ENCODE measurements around the gene RYR3. TPM values are rescaled to one million over a fixed set of nuclear protein-coding genes. Genes with fewer than 3 reads are reported as not detected.

RYR3 gene
- total and polyA plus RNA-seq, 2 of the 13 experiments (the other 11 are each of a cell fraction or from before 2014, with no cell fraction given), result not detected

- Histone ChIP-seq H3K9ac (ENCODE audit: insufficient read depth, low read depth, low read length) (no peak overlapping the region), H4K20me1 (ENCODE audit: insufficient read depth, low read length) (no peaks in the 10 kb centered on the region), H2AFZ (ENCODE audit: low read length) (no peak overlapping the region), H3K4me3 (replicated peaks in 1 of 3; ENCODE audit: insufficient read depth in 1 of 3, low read depth in 2 of 3, low read length in 3 of 3) (no peak overlapping the region), H3K4me1 (ENCODE audit: insufficient read depth, low read length) (no peaks in the 10 kb centered on the region), H3K36me3 (replicated peaks in 1 of 2; ENCODE audit: control insufficient read depth in 1 of 2, insufficient read depth in 2 of 2, low read length in 2 of 2) (no peaks in the 10 kb centered on the region), H3K4me2 (ENCODE audit: low read depth, low read length) (no peak overlapping the region), H3K27me3 (ENCODE audit: control insufficient read depth in 1 of 2, insufficient read depth in 2 of 2, low read length in 2 of 2) (no peaks in the 10 kb centered on the region), H3K9me3 (ENCODE audit: low read length) (no peaks in the 10 kb centered on the region), H3K27ac (ENCODE audit: extremely low read length, insufficient read depth, low read length) (no peak overlapping the region), H3K79me2 (ENCODE audit: insufficient read depth, low read length) (no peaks in the 10 kb centered on the region)
- DNase-seq (ENCODE audit: low spot score) (no peak), FAIRE-seq (no peak), ATAC-seq (no peak)
- intact Hi-C loops (cut with micrococcal nuclease; ENCODE audit: unreplicated experiment) (no loop called here), in situ Hi-C loops (cut with HindIII; ENCODE audit: extremely low pct_ligation_motif_present, low pct_unique_long_range_greater_than_20kb) (no loop called here)
- CTCF ChIA-PET (ENCODE audit: low intra/inter-chr PET ratio, low total read pairs), result no interaction called here
- TF ChIP-seq ZNF710 (CRISPR knock-in tag; IDR thresholded peaks at IDR 0.05; ENCODE audit: borderline replicate concordance) (no peak), STAT5B (CRISPR knock-in tag; IDR thresholded peaks at IDR 0.05) (no peak), SALL2 (CRISPR knock-in tag; IDR thresholded peaks at IDR 0.05) (no peak), TAF1 (CRISPR knock-in tag; IDR thresholded peaks at IDR 0.05) (no peak), ZNF746 (CRISPR knock-in tag; IDR thresholded peaks at IDR 0.05) (no peak), MAFF (IDR thresholded peaks at IDR 0.05; ENCODE audit: low read depth, low read length) (peak; percentile 43), MAFK (conservative IDR thresholded peaks at IDR 0.05 in 1 of 2, IDR thresholded peaks at IDR 0.05 in 1 of 2; ENCODE audit: low read length in 2 of 2) (peak; percentile 38 to 67; a peak in 3 of 4 replicates), CC2D1A (CRISPR knock-in tag; IDR thresholded peaks at IDR 0.05) (no peak), RXRA (CRISPR knock-in tag; IDR thresholded peaks at IDR 0.05) (no peak), NKX3-1 (CRISPR knock-in tag; IDR thresholded peaks at IDR 0.05) (no peak)
- TF ChIP-seq, protein P1, sequence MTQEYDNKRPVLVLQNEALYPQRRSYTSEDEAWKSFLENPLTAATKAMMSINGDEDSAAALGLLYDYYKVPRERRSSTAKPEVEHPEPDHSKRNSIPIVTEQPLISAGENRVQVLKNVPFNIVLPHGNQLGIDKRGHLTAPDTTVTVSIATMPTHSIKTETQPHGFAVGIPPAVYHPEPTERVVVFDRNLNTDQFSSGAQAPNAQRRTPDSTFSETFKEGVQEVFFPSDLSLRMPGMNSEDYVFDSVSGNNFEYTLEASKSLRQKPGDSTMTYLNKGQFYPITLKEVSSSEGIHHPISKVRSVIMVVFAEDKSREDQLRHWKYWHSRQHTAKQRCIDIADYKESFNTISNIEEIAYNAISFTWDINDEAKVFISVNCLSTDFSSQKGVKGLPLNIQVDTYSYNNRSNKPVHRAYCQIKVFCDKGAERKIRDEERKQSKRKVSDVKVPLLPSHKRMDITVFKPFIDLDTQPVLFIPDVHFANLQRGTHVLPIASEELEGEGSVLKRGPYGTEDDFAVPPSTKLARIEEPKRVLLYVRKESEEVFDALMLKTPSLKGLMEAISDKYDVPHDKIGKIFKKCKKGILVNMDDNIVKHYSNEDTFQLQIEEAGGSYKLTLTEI (CRISPR knock-in tag; conservative IDR thresholded peaks at IDR 0.05), result no peak
- TF ChIP-seq, protein P2, sequence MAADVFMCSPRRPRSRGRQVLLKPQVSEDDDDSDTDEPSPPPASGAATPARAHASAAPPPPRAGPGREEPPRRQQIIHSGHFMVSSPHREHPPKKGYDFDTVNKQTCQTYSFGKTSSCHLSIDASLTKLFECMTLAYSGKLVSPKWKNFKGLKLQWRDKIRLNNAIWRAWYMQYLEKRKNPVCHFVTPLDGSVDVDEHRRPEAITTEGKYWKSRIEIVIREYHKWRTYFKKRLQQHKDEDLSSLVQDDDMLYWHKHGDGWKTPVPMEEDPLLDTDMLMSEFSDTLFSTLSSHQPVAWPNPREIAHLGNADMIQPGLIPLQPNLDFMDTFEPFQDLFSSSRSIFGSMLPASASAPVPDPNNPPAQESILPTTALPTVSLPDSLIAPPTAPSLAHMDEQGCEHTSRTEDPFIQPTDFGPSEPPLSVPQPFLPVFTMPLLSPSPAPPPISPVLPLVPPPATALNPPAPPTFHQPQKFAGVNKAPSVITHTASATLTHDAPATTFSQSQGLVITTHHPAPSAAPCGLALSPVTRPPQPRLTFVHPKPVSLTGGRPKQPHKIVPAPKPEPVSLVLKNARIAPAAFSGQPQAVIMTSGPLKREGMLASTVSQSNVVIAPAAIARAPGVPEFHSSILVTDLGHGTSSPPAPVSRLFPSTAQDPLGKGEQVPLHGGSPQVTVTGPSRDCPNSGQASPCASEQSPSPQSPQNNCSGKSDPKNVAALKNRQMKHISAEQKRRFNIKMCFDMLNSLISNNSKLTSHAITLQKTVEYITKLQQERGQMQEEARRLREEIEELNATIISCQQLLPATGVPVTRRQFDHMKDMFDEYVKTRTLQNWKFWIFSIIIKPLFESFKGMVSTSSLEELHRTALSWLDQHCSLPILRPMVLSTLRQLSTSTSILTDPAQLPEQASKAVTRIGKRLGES (CRISPR knock-in tag; IDR thresholded peaks at IDR 0.05; ENCODE audit: borderline replicate concordance), result no peak
- no TSS peak for BruUV-seq (replicated peaks)
- POLR2A ChIA-PET, result no interaction called here
Measured at GRCh38 chr15:33567652-33568051, 256.9 kb downstream of the RYR3 start.

Measured in HepG2 (cell line).